HG03558 (cell line): ENCODE results near the gene PROX2.

Experiments
- ATAC-seq: cut with Tn5 transposase; IDR thresholded peaks from one replicate; pipeline ENCODE4 v1.9.1; 2021; ENCODE audit warnings: moderate number of reproducible peaks; ENCODE audit not compliant: unreplicated experiment; ENCODE audit errors: extremely low read depth

PROX2 gene

GRCh38 chr14:74852922-74853530, 22.9 kb downstream of the PROX2 start:
- ATAC-seq = no peak

DNA sequence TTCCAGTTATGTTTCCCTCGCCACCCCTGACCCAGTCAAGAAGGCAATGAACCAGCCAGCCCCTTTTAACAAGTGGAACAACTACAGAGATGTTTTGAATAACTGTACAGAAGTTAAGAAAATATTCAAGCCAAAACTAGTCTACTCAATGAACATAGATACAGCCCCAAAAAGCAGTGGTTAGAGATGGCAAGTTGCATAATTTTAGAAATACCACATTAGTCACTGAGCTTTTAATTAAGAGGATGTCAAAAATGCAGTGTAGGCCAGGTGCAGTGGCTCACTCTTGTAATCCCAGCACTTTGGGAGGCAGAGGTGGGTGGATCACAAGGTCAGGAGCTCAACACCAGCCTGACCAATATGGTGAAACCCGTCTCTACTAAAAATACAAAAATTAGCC, 27.2 kb downstream of the PROX2 start:
- ATAC-seq = no peak

DNA sequence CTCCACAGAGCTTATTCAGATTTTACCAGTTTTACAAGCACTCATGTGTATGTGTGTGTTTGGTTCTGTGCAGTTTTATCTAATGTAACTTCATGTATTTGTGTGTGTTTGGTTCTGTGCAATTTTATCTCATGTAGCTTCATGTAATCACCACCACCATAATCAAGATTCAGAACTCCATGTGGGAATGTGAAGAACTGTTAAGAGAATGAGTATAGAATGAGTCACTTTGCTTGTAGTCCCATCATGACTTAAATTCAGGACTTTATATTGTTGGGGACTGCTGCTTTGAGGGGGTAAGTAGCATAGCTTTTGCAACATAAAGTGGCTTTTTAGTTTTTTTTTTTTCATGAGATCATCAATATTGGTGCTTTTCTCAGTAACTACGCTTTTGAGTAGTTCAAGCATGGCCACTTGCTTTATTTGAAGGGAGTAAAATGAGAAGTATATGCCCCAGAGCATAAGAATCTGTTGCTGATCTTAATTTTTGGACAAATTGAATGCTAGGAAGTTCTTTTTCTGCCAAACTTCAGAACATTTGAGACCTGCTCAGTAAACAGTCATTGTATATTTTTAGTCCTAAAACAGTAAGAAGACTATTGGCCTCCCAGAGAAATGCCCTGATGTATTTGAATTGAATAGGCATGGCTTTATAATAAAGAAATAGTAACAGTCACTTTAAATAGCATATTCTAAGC, 28.8 kb downstream of the PROX2 start:
- no peak for ATAC-seq

- no peak for ATAC-seq
Observed at GRCh38 chr14:74846168-74846567, 29.8 kb downstream of the PROX2 start.

GRCh38 chr14:74843653-74844052, 32.3 kb downstream of the PROX2 start:
- no peak for ATAC-seq

DNA sequence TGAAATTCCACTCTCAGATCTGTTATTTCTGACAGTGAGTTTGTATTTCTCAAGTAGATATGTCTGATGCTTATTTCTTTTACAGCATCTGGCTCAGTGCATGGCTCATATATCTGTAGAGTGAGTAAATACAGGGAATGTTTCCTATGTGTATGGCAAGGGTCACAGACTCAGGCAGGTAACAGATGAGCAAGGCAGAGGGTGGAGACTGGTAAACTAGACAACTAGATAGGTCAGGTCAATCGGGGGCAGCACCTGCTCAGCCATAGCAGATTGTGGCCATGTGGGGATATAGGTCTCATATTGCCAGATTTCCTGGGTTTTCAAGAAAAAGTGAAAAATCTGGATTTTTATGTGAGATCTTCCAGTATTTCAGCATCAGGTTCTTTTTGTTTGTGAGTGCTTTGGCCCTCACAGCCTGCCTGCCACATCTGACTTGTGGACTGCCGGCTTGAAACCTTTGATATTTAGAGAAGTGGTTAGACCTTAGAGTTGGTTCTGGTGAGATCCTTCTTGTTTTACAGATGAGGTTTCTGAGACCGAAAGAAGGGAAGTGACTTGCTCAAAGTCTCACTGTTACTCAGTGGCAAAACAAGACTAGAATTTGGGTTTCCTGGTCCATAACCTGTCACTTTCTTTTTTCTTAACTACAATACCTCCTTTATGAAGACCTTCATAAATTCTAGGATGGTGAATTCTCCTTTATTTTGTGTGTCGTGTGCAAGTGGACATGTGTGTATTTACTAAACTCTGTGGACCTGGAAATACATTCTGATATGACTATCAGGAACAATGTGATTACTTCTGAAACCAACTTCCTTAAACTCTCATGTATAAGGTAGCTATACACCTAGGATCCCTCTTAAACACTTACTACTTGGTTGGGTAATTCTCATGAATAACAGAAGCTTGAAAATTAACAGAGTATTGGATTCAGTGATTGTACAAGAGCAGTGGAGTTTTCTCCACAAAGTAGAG, 34.4 kb downstream of the PROX2 start:
- ATAC-seq = peak; percentile 50

DNA sequence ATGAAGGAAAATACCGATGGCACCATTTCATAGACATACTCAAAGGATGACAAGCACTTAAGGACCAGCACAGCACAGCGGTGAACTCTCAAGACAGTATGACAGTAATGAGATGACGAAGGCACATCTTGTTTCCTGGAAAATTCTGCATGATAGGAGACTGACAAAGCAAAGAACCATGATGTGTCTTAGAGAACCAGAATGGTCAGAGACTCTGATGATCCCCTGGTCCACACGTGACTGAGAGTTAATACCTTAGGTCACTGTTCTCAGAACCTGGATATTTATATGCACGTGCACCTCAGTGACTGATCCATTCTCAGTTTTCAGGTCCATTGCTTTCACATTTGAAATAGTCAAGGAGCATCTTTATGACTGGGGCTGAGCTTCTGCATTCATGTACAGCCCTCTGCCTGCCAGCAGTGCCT, 35.3 kb downstream of the PROX2 start:
- ATAC-seq = no peak

GRCh38 chr14:74838166-74838565, 37.8 kb downstream of the PROX2 start:
- ATAC-seq = no peak

DNA sequence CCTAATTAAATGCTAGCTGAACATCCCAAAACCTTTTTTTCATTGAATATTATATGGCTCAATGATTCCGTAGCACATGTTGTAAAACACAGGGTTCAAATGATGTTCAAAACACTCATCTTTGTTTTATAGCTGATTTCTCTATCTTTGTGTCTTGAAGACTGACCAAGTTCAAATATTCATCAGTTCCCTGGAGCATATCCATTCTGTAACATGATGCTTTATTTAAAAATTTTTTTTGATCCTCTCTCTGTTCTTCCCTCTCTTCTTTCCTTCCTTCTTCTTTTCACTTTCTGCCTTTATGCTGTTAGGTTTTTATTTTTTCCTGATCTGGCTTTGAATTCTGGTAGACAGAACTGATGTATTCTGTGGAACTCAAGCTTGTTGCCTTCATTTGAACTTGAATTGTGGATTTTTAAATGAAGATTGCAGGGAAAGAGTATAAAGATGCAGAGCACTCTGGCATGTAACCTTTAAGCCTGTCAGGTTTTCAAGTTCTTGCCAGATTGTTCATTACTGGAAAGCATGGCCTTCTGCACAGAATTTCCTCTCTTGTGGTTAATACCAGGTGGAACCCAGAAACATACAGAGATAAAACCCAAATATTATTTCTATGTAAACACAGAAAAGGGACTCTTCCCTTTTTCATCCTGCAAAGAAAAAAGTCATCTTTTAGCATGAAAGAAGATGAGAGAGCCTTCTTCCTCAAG, 39.5 kb downstream of the PROX2 start:
- ATAC-seq = no peak

DNA sequence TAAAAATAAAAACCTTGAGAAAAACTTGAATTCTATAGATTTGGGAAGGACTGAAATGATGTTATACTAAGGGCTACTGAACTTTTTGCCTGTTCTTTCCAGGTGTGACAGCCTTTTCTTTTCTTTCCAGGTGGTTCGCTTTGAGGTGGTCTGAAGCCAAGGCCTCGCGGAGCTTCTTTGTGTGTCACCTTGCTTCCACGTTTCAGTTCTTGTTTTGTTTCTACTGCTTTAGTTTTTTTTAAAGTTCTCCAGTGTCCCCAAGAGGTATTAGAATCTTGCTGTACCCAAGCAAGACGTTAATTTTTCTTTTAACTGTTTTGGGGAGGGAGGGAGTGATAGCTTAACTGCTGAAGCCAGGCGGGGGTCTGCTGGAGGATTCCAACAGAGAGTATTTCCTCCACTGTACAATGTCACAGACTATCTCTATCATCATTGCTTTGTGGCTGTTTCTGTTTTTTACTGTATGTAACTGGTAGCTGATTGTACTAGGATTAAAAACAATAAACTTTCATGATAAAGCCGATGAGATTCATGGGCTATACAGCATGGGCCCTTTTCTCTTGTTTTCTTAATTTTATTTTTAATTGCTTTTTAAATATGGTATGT, 40.2 kb downstream of the PROX2 start:
- ATAC-seq = no peak

DNA sequence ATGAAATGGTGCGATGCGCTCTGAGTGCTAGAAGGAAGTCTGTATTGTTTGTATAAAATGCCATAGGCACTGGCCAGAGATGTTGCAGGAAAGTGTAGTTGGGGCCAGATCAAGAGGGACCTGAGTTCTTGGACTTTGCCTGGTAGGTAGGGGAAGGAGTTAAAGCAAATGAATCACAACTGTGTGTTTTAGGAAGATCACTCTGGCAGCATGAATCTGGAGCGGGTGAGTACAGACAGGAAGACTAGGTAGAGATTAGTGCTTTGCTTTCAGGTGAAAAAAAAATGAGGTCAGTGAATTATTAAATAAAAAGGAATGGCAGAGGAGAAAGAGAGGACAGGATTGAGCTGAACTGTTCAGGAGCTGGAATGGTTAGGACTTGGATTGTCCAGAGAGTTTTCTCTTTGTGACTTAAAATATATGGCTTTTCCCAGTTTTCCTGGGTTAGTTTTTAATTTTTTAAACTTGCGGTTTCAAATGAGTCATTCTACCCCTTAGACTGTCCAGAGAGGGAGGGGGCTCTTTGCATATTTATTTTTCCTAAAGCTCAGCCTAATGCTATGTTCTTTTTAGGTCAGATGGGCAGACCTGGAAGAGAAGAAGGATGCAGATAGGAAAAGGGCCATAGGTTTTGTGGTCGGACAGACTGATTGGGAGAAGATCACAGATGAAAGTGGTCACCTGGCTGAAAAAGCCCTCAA, 41.1 kb downstream of the PROX2 start:
- no peak for ATAC-seq

DNA sequence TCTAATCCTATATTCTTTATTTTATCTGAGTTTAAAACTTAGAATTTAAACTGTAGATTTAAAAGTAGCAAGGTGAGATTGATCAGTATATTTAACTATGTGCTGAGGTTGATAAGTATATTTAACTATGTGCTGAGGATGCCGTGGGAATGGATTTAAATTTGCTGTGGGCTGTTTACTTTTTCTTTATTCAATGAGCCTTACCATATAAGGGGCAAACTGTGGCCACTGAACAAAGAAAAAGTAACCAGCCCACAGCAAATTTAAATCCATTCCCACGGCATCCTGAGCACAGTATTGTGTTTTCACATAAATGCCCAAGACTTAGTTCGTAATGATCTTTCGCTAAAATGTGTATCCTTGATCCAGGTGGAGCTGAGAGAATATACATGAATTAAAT, 43.1 kb downstream of the PROX2 start:
- ATAC-seq = no peak

DNA sequence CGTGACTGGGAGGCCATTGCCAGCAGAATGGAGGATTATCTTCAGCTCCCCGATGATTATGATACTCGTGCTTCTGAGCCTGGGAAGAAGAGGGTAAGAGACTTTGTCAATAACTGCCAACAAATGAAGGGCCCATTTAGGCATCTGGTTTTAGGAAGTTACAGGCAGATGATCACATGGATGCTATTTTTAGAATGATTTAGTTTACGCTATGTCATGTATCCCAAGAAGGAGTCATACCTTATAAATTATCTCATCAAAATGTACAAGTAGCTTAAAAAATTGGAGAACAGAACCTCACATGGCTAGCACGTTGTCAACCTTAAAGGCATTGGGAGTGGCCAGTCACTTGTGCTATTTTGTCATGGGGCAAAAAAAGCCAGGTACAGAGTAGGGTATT, 46.7 kb downstream of the PROX2 start:
- no peak for ATAC-seq

GRCh38 chr14:74826574-74826973, 49.4 kb downstream of the PROX2 start:
- no peak for ATAC-seq
